NAMALWA (cell line): Measurements from ENCODE around the gene ELMO3.
A peak's percentile ranks its signal among the peaks of the same experiment; 100 is the strongest.

Source experiments
- DNase-seq: peaks from one replicate; pipeline ENCODE4 v3.0.0-alpha.2; 2015; ENCODE audit warnings: low spot score

The ELMO3 gene, protein sequence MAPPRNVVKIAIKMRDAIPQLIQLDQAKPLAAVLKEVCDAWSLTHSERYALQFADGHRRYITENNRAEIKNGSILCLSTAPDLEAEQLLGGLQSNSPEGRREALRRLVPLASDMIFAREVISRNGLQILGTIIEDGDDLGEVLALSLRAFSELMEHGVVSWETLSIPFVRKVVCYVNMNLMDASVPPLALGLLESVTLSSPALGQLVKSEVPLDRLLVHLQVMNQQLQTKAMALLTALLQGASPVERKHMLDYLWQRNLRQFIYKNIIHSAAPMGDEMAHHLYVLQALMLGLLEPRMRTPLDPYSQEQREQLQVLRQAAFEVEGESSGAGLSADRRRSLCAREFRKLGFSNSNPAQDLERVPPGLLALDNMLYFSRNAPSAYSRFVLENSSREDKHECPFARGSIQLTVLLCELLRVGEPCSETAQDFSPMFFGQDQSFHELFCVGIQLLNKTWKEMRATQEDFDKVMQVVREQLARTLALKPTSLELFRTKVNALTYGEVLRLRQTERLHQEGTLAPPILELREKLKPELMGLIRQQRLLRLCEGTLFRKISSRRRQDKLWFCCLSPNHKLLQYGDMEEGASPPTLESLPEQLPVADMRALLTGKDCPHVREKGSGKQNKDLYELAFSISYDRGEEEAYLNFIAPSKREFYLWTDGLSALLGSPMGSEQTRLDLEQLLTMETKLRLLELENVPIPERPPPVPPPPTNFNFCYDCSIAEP

DNA sequence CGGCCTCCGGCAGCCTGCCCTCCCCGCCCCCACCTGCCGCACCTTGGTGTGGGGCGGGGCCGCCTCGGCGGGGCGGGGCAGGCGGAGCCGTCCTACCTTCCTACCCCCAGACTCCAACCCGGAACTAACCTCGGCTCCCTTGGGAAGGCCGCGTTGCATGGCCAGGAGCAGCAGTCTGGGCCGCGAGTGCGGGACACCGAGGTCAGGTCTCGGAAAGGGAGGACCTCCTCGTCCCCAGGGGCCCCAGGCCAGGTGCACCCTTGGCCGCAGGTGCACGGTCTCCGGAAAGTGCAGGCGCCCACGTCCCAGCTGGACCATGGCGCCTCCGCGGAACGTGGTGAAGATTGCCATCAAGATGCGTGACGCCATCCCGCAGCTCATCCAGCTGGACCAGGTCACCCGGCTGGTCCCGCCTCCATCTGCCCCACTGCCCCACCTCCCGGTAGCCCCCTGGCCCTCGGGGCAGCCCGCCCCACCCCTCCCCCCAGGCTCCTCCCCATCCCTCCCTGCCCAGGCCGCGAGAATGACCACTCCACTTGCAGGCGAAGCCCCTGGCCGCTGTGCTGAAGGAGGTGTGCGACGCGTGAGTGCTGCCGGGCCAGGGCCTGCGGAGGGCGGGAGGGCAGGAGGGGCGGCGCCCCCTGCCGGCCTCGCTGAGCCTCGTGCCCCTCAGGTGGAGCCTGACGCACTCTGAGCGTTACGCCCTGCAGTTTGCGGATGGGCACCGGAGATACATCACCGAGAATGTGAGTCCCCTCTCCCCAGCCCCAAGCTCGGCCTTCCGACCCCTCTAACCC lies at the start of gene ELMO3:
Gene ELMO3 (plus strand): TSS at position 121 of the 797 bp plus-strand sequence. CDS start 196 bp downstream, at position 317.
- no peak for DNase-seq

- DNase-seq, result no peak
Measured at GRCh38 chr16:67149276-67150046, 49.5 kb upstream of the ELMO3 start.

- no peak for DNase-seq
Measured at GRCh38 chr16:67150047-67150832, 48.7 kb upstream of the ELMO3 start.

DNA sequence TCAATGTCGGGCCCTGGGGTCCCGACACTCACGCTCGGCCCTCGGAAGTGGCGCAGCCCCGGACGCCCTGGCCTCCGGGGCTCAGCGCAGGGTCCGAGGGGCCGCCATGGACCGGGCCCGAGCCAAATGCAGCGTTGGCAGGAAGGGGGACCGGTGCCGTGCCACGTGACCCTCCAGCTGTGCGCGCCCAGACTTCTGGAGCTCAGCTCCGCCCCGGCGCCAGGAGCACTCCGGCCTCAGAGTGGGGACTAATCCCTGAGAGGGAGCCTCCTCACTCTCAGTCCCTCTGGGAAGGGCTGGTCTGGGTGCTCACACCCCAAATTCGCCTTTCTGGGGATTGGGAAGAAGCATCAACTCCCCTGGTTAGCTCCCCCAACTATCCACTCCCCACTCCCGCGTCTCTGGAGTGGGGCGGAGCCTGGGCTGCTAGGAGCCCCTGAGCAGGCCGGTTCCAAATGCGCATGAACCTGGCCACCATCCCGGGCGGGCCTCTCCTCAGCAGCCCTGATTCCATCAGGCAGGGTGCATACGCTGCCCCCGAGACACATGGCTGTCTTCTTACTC lies 48.0 kb upstream of the ELMO3 start, which contains the start of gene B3GNT9:
Gene B3GNT9 (minus strand): TSS at position 166 of the 564 bp plus-strand sequence. CDS start 513 bp downstream, outside the sequence.
- DNase-seq, result no peak

- DNase-seq, result no peak
Measured at GRCh38 chr16:67151431-67152097, 47.4 kb upstream of the ELMO3 start.

- no peak for DNase-seq
Measured at GRCh38 chr16:67154578-67155294, 44.2 kb upstream of the ELMO3 start.

- DNase-seq, result peak; percentile 88
Measured at GRCh38 chr16:67155295-67156142, 43.4 kb upstream of the ELMO3 start.

GRCh38 chr16:67156143-67156844 lies 42.6 kb upstream of the ELMO3 start:
- DNase-seq, result peak; percentile 31

GRCh38 chr16:67157106-67157748 lies 41.7 kb upstream of the ELMO3 start:
- DNase-seq, result no peak

- no peak for DNase-seq
Measured at GRCh38 chr16:67157892-67158635, 40.9 kb upstream of the ELMO3 start.

- DNase-seq, result peak; percentile 81
Measured at GRCh38 chr16:67158637-67159600, 40.0 kb upstream of the ELMO3 start.

DNA sequence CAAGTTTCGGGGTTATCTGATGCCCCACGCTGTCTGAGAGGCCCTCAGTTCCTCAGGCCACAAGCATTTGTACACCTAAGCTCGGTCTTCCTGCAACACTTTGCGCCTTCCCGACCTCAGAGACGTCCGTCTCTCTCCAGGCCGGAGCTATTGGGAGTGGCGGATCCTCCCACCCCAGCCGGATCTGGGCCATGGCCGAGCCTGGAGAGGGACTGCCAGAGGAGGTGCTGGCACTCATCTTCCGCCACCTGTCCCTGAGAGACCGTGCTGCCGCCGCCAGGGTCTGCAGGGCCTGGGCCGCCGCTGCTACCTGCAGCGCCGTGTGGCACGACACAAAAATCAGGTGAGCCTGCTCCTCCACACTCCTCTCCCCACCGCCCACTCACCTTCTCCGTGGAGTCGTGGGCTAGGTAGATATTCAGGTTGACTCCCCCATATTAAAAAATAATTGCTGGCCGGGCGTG lies 37.3 kb upstream of the ELMO3 start:
- no peak for DNase-seq

DNA sequence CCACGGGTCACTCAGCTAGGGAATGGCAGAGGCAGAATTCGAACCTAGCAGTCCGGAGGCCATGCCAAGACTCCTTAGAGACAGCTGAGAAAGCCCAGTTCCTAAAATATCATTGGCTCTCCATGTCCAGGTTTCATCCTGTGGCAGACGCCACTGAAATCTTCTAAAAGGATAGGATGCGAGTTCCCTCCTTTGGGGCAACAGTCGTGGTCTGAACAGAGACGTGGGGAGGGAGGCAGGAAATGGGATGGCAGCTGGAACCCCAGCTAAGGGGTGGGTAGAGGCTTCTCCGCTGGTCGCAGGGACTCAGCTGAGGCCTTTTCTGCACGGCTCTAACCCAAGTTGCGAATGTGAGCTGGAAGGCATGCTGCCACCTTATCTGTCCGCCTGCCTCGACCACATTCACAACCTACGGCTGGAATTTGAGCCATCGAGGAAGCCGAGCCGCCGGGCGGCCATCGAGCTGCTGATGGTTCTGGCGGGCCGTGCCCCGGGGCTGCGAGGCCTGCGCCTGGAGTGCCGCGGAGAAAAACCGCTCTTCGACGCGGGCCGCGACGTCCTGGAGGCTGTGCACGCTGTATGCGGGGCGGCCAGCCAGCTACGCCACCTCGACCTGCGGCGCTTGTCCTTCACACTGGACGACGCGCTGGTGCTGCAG lies 36.3 kb upstream of the ELMO3 start:
- peak; percentile 19 for DNase-seq
